ENCODE data around the gene SMG9. TPM values are rescaled to one million over a fixed set of nuclear protein-coding genes. Genes with fewer than 3 reads are reported as not detected.

SMG9 gene
- total and polyA plus RNA-seq, 2 donors from 2014 or later, result 25.1 to 34.6 TPM

DNA sequence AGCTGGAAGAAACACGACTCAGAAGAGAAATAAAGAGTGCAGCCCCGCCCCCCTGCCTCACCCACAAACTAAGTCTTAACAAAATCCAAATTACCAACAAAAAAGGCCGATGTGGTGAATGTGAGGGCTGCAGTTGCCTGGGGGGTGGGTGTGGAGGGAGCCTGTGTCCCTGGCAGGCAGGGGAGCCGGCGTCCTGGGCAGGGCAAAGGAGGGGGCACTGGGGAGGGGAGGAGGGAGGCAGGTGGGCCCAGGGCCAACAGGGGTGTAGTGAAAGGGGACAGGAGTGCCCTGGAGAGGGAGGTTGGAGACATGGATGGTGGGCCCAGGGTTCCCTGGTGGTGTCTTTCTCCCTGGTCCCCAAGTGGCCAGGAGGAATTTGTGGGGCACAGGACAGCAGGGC, 34.8 kb downstream of the SMG9 start:
- FAIRE-seq (no peak), DNase-seq (no peak)
- Histone ChIP-seq H3K4me3 (ENCODE audit: low read length in 3 of 3) (no peak overlapping the region), H3K9me3 (ENCODE audit: control insufficient read depth in 2 of 3, insufficient read depth in 1 of 3, low read length in 3 of 3) (no peaks in the 10 kb centered on the region), H3K4me1 (ENCODE audit: control insufficient read depth in 2 of 3, insufficient read depth in 2 of 3, low read depth in 1 of 3, low read length in 3 of 3) (no peaks in the 10 kb centered on the region), H3K27ac (ENCODE audit: low read depth in 2 of 2, low read length in 2 of 2) (no peak overlapping the region), H3K27me3 (ENCODE audit: control insufficient read depth, insufficient read depth, low read length) (no peaks in the 10 kb centered on the region), H3K36me3 (ENCODE audit: control insufficient read depth in 2 of 3, insufficient read depth in 3 of 3, low read length in 3 of 3) (no peaks in the 10 kb centered on the region), H3K9ac (ENCODE audit: low read length in 3 of 3) (no peak overlapping the region)
- TF ChIP-seq, protein P1, sequence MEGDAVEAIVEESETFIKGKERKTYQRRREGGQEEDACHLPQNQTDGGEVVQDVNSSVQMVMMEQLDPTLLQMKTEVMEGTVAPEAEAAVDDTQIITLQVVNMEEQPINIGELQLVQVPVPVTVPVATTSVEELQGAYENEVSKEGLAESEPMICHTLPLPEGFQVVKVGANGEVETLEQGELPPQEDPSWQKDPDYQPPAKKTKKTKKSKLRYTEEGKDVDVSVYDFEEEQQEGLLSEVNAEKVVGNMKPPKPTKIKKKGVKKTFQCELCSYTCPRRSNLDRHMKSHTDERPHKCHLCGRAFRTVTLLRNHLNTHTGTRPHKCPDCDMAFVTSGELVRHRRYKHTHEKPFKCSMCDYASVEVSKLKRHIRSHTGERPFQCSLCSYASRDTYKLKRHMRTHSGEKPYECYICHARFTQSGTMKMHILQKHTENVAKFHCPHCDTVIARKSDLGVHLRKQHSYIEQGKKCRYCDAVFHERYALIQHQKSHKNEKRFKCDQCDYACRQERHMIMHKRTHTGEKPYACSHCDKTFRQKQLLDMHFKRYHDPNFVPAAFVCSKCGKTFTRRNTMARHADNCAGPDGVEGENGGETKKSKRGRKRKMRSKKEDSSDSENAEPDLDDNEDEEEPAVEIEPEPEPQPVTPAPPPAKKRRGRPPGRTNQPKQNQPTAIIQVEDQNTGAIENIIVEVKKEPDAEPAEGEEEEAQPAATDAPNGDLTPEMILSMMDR (IDR thresholded peaks at IDR 0.05; ENCODE audit: borderline replicate concordance, extremely low read depth, insufficient read depth), result no peak
- intact Hi-C loops (cut with DNase I), result no loop called here

DNA sequence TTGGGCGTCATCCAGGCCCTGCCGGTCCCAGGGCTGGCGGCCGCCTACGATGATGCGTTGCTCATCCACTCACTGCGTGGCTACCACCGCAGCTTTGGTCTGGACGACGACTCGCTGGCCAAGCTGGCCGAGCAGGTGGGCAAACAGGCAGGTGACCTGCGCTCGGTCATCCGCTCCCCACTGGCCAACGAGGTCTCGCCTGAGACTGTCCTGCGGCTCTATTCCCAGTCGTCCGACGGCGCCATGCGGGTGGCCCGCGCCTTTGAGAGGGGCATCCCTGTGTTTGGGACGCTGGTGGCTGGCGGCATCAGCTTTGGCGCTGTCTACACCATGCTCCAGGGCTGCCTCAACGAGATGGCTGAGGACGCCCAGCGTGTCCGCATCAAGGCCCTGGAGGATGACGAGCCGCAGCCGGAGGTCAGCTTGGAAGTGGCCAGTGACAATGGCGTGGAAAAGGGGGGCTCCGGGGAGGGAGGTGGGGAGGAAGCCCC, 35.3 kb downstream of the SMG9 start:
- no peaks in the 10 kb centered on the region for H3K27me3 ChIP-seq (ENCODE audit: control insufficient read depth, insufficient read depth, low read length)
- no peak overlapping the region for H3K9ac ChIP-seq (ENCODE audit: low read length in 3 of 3)
- H3K36me3 ChIP-seq (ENCODE audit: control insufficient read depth in 2 of 3, insufficient read depth in 3 of 3, low read length in 3 of 3), result no peaks in the 10 kb centered on the region
- FAIRE-seq, result no peak
- H3K27ac ChIP-seq (ENCODE audit: low read depth in 2 of 2, low read length in 2 of 2), result no peak overlapping the region
- TF ChIP-seq, protein P1 (IDR thresholded peaks at IDR 0.05; ENCODE audit: borderline replicate concordance, extremely low read depth, insufficient read depth), result no peak
- H3K4me3 ChIP-seq (ENCODE audit: low read length in 3 of 3), result no peak overlapping the region
- no peaks in the 10 kb centered on the region for H3K9me3 ChIP-seq (ENCODE audit: control insufficient read depth in 2 of 3, insufficient read depth in 1 of 3, low read length in 3 of 3)
- DNase-seq, result peak in 1 of 5 donors; percentile 64
- no peaks in the 10 kb centered on the region for H3K4me1 ChIP-seq (ENCODE audit: control insufficient read depth in 2 of 3, insufficient read depth in 2 of 3, low read depth in 1 of 3, low read length in 3 of 3)
- intact Hi-C loops (cut with DNase I), result no loop called here

DNA sequence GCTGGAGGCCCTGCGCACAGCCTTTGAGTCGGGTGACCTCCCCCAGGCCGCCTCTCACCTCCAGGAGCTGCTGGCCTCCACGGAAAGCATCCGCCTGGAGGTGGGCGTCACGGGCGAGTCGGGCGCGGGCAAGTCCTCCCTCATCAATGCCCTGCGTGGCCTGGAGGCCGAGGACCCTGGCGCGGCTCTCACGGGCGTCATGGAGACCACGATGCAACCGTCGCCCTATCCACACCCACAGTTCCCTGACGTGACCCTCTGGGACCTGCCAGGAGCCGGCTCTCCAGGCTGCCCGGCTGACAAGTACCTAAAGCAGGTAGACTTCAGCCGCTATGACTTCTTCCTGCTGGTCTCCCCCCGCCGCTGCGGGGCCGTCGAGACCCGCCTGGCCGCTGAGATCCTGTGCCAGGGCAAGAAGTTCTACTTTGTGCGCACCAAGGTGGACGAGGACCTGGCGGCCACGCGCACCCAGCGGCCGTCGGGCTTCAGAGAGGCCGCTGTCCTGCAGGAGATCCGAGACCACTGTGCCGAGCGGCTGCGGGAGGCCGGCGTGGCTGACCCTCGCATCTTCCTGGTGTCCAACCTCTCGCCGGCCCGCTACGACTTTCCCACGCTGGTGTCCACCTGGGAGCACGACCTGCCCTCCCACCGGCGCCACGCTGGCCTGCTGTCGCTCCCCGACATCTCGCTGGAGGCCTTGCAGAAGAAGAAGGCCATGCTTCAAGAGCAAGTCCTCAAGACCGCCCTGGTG, 36.0 kb downstream of the SMG9 start:
- no peaks in the 10 kb centered on the region for H3K36me3 ChIP-seq (ENCODE audit: control insufficient read depth in 2 of 3, insufficient read depth in 3 of 3, low read length in 3 of 3)

More for the DNA sequence above, 36.0 kb downstream of the SMG9 start:
- Histone ChIP-seq H3K9ac (ENCODE audit: low read length in 3 of 3) (no peak overlapping the region), H3K4me3 (ENCODE audit: low read length in 3 of 3) (no peak overlapping the region), H3K27ac (ENCODE audit: low read depth in 2 of 2, low read length in 2 of 2) (no peak overlapping the region), H3K27me3 (ENCODE audit: control insufficient read depth, insufficient read depth, low read length) (no peaks in the 10 kb centered on the region), H3K4me1 (ENCODE audit: control insufficient read depth in 2 of 3, insufficient read depth in 2 of 3, low read depth in 1 of 3, low read length in 3 of 3) (no peaks in the 10 kb centered on the region), H3K9me3 (ENCODE audit: control insufficient read depth in 2 of 3, insufficient read depth in 1 of 3, low read length in 3 of 3) (no peaks in the 10 kb centered on the region)
- FAIRE-seq, result no peak
- TF ChIP-seq, protein P1 (IDR thresholded peaks at IDR 0.05; ENCODE audit: borderline replicate concordance, extremely low read depth, insufficient read depth), result no peak
- DNase-seq, result peak in 1 of 5 donors; percentile 58
- intact Hi-C loops (cut with DNase I), result no loop called here
